Measurements from ENCODE around the gene SF3A2. TPM values are rescaled to one million over a fixed set of nuclear protein-coding genes. Genes with fewer than 3 reads are reported as not detected.
"Not testable (repeated sequence)": the region's sequence is repeated elsewhere in the genome, so short reads cannot be mapped to it uniquely, and the experiment has no call there.

Gene SF3A2
- polyA plus RNA-seq, 1 donor from 2014 or later = 14.4 TPM

DNA sequence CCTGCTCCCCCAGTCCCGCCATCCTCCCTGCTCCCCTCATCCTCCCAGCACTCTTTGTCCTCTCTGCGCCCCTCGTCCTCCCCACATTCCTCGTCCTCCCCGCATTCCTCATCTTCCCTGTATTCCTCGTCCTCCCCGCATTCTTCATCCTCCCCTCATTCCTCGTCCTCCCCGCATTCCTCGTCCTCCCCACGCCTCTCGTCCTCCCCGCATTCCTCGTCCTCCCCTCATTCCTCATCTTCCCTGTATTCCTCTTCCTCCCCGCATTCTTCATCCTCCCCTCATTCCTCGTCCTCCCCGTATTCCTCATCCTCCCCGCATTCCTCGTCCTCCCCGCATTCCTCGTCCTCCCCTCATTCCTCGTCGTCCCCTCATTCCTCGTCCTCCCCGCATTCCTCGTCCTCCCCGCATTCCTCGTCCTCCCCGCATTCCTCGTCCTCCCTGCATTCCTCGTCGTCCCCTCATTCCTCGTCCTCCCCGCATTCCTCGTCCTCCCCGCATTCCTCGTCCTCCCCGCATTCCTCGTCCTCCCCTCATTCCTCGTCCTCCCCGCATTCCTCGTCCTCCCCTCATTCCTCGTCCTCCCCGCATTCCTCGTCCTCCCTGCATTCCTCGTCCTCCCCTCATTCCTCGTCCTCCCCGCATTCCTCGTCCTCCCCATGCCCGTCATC lies 35.9 kb upstream of the SF3A2 start:
- not testable (repeated sequence) for H4K20me1 ChIP-seq (ENCODE audit: insufficient read depth); H3K27ac ChIP-seq (ENCODE audit: low read length); H3K36me3 ChIP-seq (ENCODE audit: insufficient read depth, low read length); H3K4me2 ChIP-seq (ENCODE audit: low read length); H3K4me3 ChIP-seq (ENCODE audit: low read length); H3K9ac ChIP-seq (ENCODE audit: low read length); H3K9me3 ChIP-seq (ENCODE audit: low read length); H2AFZ ChIP-seq (ENCODE audit: low read depth, low read length); H3F3A ChIP-seq (ENCODE audit: insufficient read depth, low read length, poor library complexity, severe bottlenecking); H3K27me3 ChIP-seq (ENCODE audit: insufficient read depth, low read depth, low read length); H3K79me2 ChIP-seq (replicated peaks; ENCODE audit: insufficient read depth, low read length); H3K9me2 ChIP-seq (ENCODE audit: insufficient read depth, low read length)

DNA sequence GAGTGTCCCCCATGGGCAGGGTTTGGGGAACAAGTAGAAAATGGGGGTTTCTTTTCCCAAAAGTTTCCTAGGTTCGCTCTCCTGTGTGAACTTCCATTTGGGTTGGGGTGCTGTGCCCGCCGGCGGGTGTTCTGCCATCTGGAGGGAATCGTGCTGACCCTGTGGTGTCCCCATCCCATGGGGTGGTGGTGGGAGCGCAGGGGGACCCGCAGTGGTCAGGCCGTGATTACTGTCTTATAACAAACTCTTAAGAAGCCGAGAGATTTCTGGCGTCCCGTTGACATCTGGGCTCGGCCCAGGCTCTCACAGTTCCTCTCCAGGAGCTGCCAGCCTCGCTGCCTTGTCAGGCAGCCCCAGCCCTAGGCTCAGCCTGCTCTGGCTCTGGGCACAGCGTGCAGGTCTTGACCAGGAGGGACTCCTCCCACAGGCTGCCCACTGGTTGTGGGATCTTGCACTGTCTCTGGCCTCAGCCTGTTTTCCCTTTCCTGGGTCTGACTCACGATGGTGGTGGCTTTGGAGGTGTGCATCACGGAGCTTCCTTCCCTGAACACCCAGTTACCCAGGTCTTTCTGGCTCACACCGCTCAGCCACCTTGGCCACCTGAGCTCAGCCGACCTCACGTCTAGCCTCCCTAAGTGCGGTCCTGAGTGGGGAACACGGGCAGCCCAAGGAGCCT lies 35.0 kb upstream of the SF3A2 start:
- Histone ChIP-seq H3K36me3 (ENCODE audit: insufficient read depth, low read length) (no peaks in the 10 kb centered on the region), H3F3A (ENCODE audit: insufficient read depth, low read length, poor library complexity, severe bottlenecking) (no peaks in the 10 kb centered on the region), H3K79me2 (replicated peaks; ENCODE audit: insufficient read depth, low read length) (peaks cover 3% of the 10 kb centered on the region), H2AFZ (ENCODE audit: low read depth, low read length) (no peak overlapping the region), H3K27ac (ENCODE audit: low read length) (no peak overlapping the region), H3K9ac (ENCODE audit: low read length) (no peak overlapping the region), H3K9me3 (ENCODE audit: low read length) (no peaks in the 10 kb centered on the region), H3K27me3 (ENCODE audit: insufficient read depth, low read depth, low read length) (no peaks in the 10 kb centered on the region), H3K4me2 (ENCODE audit: low read length) (no peak overlapping the region), H3K4me3 (ENCODE audit: low read length) (no peak overlapping the region), H3K9me2 (ENCODE audit: insufficient read depth, low read length) (no peaks in the 10 kb centered on the region), H4K20me1 (ENCODE audit: insufficient read depth) (no peaks in the 10 kb centered on the region)
- TF ChIP-seq SMC3 (conservative IDR thresholded peaks at IDR 0.05; ENCODE audit: poor library complexity) = no peak
- no peak for TF ChIP-seq RAD21 (conservative IDR thresholded peaks at IDR 0.05)
- no peak for TF ChIP-seq MXI1 (conservative IDR thresholded peaks at IDR 0.05; ENCODE audit: poor library complexity, severe bottlenecking)
- TF ChIP-seq EZH2 (IDR thresholded peaks at IDR 0.05; ENCODE audit: borderline replicate concordance, insufficient read depth, low read length, poor library complexity, severe bottlenecking) = no peak
- no peak for TF ChIP-seq TAF1 (IDR thresholded peaks at IDR 0.05; ENCODE audit: low read depth)
- TF ChIP-seq, protein P1, sequence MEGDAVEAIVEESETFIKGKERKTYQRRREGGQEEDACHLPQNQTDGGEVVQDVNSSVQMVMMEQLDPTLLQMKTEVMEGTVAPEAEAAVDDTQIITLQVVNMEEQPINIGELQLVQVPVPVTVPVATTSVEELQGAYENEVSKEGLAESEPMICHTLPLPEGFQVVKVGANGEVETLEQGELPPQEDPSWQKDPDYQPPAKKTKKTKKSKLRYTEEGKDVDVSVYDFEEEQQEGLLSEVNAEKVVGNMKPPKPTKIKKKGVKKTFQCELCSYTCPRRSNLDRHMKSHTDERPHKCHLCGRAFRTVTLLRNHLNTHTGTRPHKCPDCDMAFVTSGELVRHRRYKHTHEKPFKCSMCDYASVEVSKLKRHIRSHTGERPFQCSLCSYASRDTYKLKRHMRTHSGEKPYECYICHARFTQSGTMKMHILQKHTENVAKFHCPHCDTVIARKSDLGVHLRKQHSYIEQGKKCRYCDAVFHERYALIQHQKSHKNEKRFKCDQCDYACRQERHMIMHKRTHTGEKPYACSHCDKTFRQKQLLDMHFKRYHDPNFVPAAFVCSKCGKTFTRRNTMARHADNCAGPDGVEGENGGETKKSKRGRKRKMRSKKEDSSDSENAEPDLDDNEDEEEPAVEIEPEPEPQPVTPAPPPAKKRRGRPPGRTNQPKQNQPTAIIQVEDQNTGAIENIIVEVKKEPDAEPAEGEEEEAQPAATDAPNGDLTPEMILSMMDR (IDR thresholded peaks at IDR 0.05; ENCODE audit: poor library complexity, severe bottlenecking) = no peak
- TF ChIP-seq POLR2AphosphoS5 (IDR thresholded peaks at IDR 0.05) = no peak
- TF ChIP-seq EP300 (conservative IDR thresholded peaks at IDR 0.05; ENCODE audit: poor library complexity, severe bottlenecking) = no peak
- TF ChIP-seq, protein P2, sequence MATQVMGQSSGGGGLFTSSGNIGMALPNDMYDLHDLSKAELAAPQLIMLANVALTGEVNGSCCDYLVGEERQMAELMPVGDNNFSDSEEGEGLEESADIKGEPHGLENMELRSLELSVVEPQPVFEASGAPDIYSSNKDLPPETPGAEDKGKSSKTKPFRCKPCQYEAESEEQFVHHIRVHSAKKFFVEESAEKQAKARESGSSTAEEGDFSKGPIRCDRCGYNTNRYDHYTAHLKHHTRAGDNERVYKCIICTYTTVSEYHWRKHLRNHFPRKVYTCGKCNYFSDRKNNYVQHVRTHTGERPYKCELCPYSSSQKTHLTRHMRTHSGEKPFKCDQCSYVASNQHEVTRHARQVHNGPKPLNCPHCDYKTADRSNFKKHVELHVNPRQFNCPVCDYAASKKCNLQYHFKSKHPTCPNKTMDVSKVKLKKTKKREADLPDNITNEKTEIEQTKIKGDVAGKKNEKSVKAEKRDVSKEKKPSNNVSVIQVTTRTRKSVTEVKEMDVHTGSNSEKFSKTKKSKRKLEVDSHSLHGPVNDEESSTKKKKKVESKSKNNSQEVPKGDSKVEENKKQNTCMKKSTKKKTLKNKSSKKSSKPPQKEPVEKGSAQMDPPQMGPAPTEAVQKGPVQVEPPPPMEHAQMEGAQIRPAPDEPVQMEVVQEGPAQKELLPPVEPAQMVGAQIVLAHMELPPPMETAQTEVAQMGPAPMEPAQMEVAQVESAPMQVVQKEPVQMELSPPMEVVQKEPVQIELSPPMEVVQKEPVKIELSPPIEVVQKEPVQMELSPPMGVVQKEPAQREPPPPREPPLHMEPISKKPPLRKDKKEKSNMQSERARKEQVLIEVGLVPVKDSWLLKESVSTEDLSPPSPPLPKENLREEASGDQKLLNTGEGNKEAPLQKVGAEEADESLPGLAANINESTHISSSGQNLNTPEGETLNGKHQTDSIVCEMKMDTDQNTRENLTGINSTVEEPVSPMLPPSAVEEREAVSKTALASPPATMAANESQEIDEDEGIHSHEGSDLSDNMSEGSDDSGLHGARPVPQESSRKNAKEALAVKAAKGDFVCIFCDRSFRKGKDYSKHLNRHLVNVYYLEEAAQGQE (IDR thresholded peaks at IDR 0.05; ENCODE audit: borderline replicate concordance) = no peak

All from neural cell (in vitro differentiated cells).